Measurements from ENCODE around the gene TOB2.

GRCh38 chr22:41408665-41409064, 37.9 kb downstream of the TOB2 start:
- TF ChIP-seq CTCF (IDR thresholded peaks at IDR 0.05; ENCODE audit: low read depth, low read length, missing input control) (no peak), REST (IDR thresholded peaks at IDR 0.05) (no peak), FOXA1 (IDR thresholded peaks at IDR 0.05) (no peak), SP1 (IDR thresholded peaks at IDR 0.05) (no peak), ATF3 (IDR thresholded peaks at IDR 0.05) (no peak)

Data from liver (tissue), 3 donors.